Measurements from ENCODE around the gene INS.

Gene INS

GRCh38 chr11:2130881-2131352 lies 30.1 kb downstream of the INS start:
- Histone ChIP-seq H3K4me2 (ENCODE audit: low read length) (no peak overlapping the region), H3K79me2 (ENCODE audit: control insufficient read depth, insufficient read depth, low read length) (no peaks in the 10 kb centered on the region), H3K56ac (ENCODE audit: low read length) (no peak overlapping the region), H3K4me1 (ENCODE audit: control insufficient read depth, low read depth, low read length) (no peaks in the 10 kb centered on the region), H3K9ac (ENCODE audit: low read length) (no peak overlapping the region), H3K18ac (ENCODE audit: low read length) (no peak overlapping the region), H3K23ac (ENCODE audit: low read length) (no peak overlapping the region), H4K8ac (ENCODE audit: low read depth, low read length) (no peak overlapping the region), H3K4ac (ENCODE audit: low read depth, low read length) (no peak overlapping the region), H4K5ac (ENCODE audit: low read length) (no peak overlapping the region), H3K27me3 (ENCODE audit: insufficient read depth, low read length, poor library complexity) (no peaks in the 10 kb centered on the region), H2BK5ac (ENCODE audit: low read length) (no peak overlapping the region), H2BK15ac (replicated peaks; ENCODE audit: low read depth) (no peak overlapping the region), H3K79me1 (ENCODE audit: low read length) (no peaks in the 10 kb centered on the region), H3K36me3 (ENCODE audit: control insufficient read depth, insufficient read depth, low read length) (no peaks in the 10 kb centered on the region), H2BK120ac (ENCODE audit: low read depth, low read length) (no peak overlapping the region), H2AK5ac (ENCODE audit: low read length) (no peak overlapping the region), H3K27ac (ENCODE audit: low read depth, low read length) (no peak overlapping the region), H3K4me3 (ENCODE audit: low read length) (no peak overlapping the region)
- DNase-seq = no peak
- WGBS (ENCODE audit: extremely low coverage, insufficient coverage, low lambda C conversion rate) = no CpG with 5 or more reads among the region's 18 CpGs

GRCh38 chr11:2129699-2130366 lies 31.2 kb downstream of the INS start:
- H4K8ac ChIP-seq (ENCODE audit: low read depth, low read length) = no peak overlapping the region
- no peak for DNase-seq

GRCh38 chr11:2129308-2129698 lies 31.7 kb downstream of the INS start:
- H3K27me3 ChIP-seq (ENCODE audit: insufficient read depth, low read length, poor library complexity) = no peaks in the 10 kb centered on the region
- no peaks in the 10 kb centered on the region for H3K79me1 ChIP-seq (ENCODE audit: low read length)
- no peaks in the 10 kb centered on the region for H3K36me3 ChIP-seq (ENCODE audit: control insufficient read depth, insufficient read depth, low read length)
- H3K27ac ChIP-seq (ENCODE audit: low read depth, low read length) = no peak overlapping the region
- H3K56ac ChIP-seq (ENCODE audit: low read length) = no peak overlapping the region
- H3K4me1 ChIP-seq (ENCODE audit: control insufficient read depth, low read depth, low read length) = no peaks in the 10 kb centered on the region
- no CpG with 5 or more reads among the region's 17 CpGs for WGBS (ENCODE audit: extremely low coverage, insufficient coverage, low lambda C conversion rate)
- H2BK5ac ChIP-seq (ENCODE audit: low read length) = no peak overlapping the region
- no peak overlapping the region for H3K18ac ChIP-seq (ENCODE audit: low read length)
- no peak overlapping the region for H3K4me3 ChIP-seq (ENCODE audit: low read length)
- no peak overlapping the region for H3K4ac ChIP-seq (ENCODE audit: low read depth, low read length)
- H3K4me2 ChIP-seq (ENCODE audit: low read length) = no peak overlapping the region
- no peak overlapping the region for H3K23ac ChIP-seq (ENCODE audit: low read length)
- H3K79me2 ChIP-seq (ENCODE audit: control insufficient read depth, insufficient read depth, low read length) = no peaks in the 10 kb centered on the region
- H2BK15ac ChIP-seq (replicated peaks; ENCODE audit: low read depth) = no peak overlapping the region
- H2BK120ac ChIP-seq (ENCODE audit: low read depth, low read length) = no peak overlapping the region
- no peak overlapping the region for H4K8ac ChIP-seq (ENCODE audit: low read depth, low read length)
- H4K5ac ChIP-seq (ENCODE audit: low read length) = no peak overlapping the region
- no peak overlapping the region for H2AK5ac ChIP-seq (ENCODE audit: low read length)
- DNase-seq = no peak
- no peak overlapping the region for H3K9ac ChIP-seq (ENCODE audit: low read length)

More at GRCh38 chr11:2129699-2130366, 31.2 kb downstream of the INS start:
- WGBS (ENCODE audit: extremely low coverage, insufficient coverage, low lambda C conversion rate) = no CpG with 5 or more reads among the region's 25 CpGs
- H3K79me2 ChIP-seq (ENCODE audit: control insufficient read depth, insufficient read depth, low read length) = no peaks in the 10 kb centered on the region
- H3K4me2 ChIP-seq (ENCODE audit: low read length) = no peak overlapping the region
- H3K27ac ChIP-seq (ENCODE audit: low read depth, low read length) = no peak overlapping the region
- no peak overlapping the region for H3K4me3 ChIP-seq (ENCODE audit: low read length)
- H2BK120ac ChIP-seq (ENCODE audit: low read depth, low read length) = no peak overlapping the region
- no peaks in the 10 kb centered on the region for H3K4me1 ChIP-seq (ENCODE audit: control insufficient read depth, low read depth, low read length)
- H3K79me1 ChIP-seq (ENCODE audit: low read length) = no peaks in the 10 kb centered on the region
- no peak overlapping the region for H2BK5ac ChIP-seq (ENCODE audit: low read length)
- no peaks in the 10 kb centered on the region for H3K36me3 ChIP-seq (ENCODE audit: control insufficient read depth, insufficient read depth, low read length)
- H3K9ac ChIP-seq (ENCODE audit: low read length) = no peak overlapping the region
- H4K5ac ChIP-seq (ENCODE audit: low read length) = no peak overlapping the region
- H3K4ac ChIP-seq (ENCODE audit: low read depth, low read length) = no peak overlapping the region
- no peaks in the 10 kb centered on the region for H3K27me3 ChIP-seq (ENCODE audit: insufficient read depth, low read length, poor library complexity)
- H2AK5ac ChIP-seq (ENCODE audit: low read length) = no peak overlapping the region
- no peak overlapping the region for H2BK15ac ChIP-seq (replicated peaks; ENCODE audit: low read depth)
- no peak overlapping the region for H3K23ac ChIP-seq (ENCODE audit: low read length)
- H3K18ac ChIP-seq (ENCODE audit: low read length) = no peak overlapping the region
- H3K56ac ChIP-seq (ENCODE audit: low read length) = no peak overlapping the region

- no peak for DNase-seq
- WGBS (ENCODE audit: extremely low coverage, insufficient coverage, low lambda C conversion rate) = no CpG with 5 or more reads among the region's 12 CpGs
- no peak overlapping the region for H3K4ac ChIP-seq (ENCODE audit: low read depth, low read length)
- no peak overlapping the region for H3K23ac ChIP-seq (ENCODE audit: low read length)
- no peaks in the 10 kb centered on the region for H3K36me3 ChIP-seq (ENCODE audit: control insufficient read depth, insufficient read depth, low read length)
- no peak overlapping the region for H3K27ac ChIP-seq (ENCODE audit: low read depth, low read length)
- no peak overlapping the region for H4K8ac ChIP-seq (ENCODE audit: low read depth, low read length)
- H2BK15ac ChIP-seq (replicated peaks; ENCODE audit: low read depth) = no peak overlapping the region
- no peak overlapping the region for H2BK120ac ChIP-seq (ENCODE audit: low read depth, low read length)
- H3K79me1 ChIP-seq (ENCODE audit: low read length) = no peaks in the 10 kb centered on the region
- H4K5ac ChIP-seq (ENCODE audit: low read length) = no peak overlapping the region
- no peaks in the 10 kb centered on the region for H3K79me2 ChIP-seq (ENCODE audit: control insufficient read depth, insufficient read depth, low read length)
- H3K4me1 ChIP-seq (ENCODE audit: control insufficient read depth, low read depth, low read length) = no peaks in the 10 kb centered on the region
- no peak overlapping the region for H2BK5ac ChIP-seq (ENCODE audit: low read length)
- H3K4me3 ChIP-seq (ENCODE audit: low read length) = no peak overlapping the region
- no peak overlapping the region for H3K4me2 ChIP-seq (ENCODE audit: low read length)
- no peaks in the 10 kb centered on the region for H3K27me3 ChIP-seq (ENCODE audit: insufficient read depth, low read length, poor library complexity)
- no peak overlapping the region for H2AK5ac ChIP-seq (ENCODE audit: low read length)
- no peak overlapping the region for H3K56ac ChIP-seq (ENCODE audit: low read length)
- H3K9ac ChIP-seq (ENCODE audit: low read length) = no peak overlapping the region
- H3K18ac ChIP-seq (ENCODE audit: low read length) = no peak overlapping the region
Measured at GRCh38 chr11:2128511-2129307, 32.3 kb downstream of the INS start.

GRCh38 chr11:2128130-2128510 lies 32.9 kb downstream of the INS start:
- no peak overlapping the region for H3K4me2 ChIP-seq (ENCODE audit: low read length)

More at GRCh38 chr11:2128130-2128510, 32.9 kb downstream of the INS start:
- WGBS (ENCODE audit: extremely low coverage, insufficient coverage, low lambda C conversion rate) = no CpG with 5 or more reads among the region's 7 CpGs
- Histone ChIP-seq H3K79me1 (ENCODE audit: low read length) (no peaks in the 10 kb centered on the region), H2BK5ac (ENCODE audit: low read length) (no peak overlapping the region), H3K27ac (ENCODE audit: low read depth, low read length) (no peak overlapping the region), H2BK15ac (replicated peaks; ENCODE audit: low read depth) (no peak overlapping the region), H3K4me3 (ENCODE audit: low read length) (no peak overlapping the region), H3K56ac (ENCODE audit: low read length) (no peak overlapping the region), H3K18ac (ENCODE audit: low read length) (no peak overlapping the region), H3K79me2 (ENCODE audit: control insufficient read depth, insufficient read depth, low read length) (no peaks in the 10 kb centered on the region), H2BK120ac (ENCODE audit: low read depth, low read length) (no peak overlapping the region), H2AK5ac (ENCODE audit: low read length) (no peak overlapping the region), H4K5ac (ENCODE audit: low read length) (no peak overlapping the region), H3K9ac (ENCODE audit: low read length) (no peak overlapping the region), H3K36me3 (ENCODE audit: control insufficient read depth, insufficient read depth, low read length) (no peaks in the 10 kb centered on the region), H3K4me1 (ENCODE audit: control insufficient read depth, low read depth, low read length) (no peaks in the 10 kb centered on the region), H3K27me3 (ENCODE audit: insufficient read depth, low read length, poor library complexity) (no peaks in the 10 kb centered on the region), H3K23ac (ENCODE audit: low read length) (no peak overlapping the region), H3K4ac (ENCODE audit: low read depth, low read length) (no peak overlapping the region), H4K8ac (ENCODE audit: low read depth, low read length) (no peak overlapping the region)
- no peak for DNase-seq
